Jurkat, Clone E6-1 (cell line): ENCODE data around the gene PHKB.
"Not testable (repeated sequence)": the region's sequence is repeated elsewhere in the genome, so short reads cannot be mapped to it uniquely, and the experiment has no call there.

Experiments used
- DNase-seq: peaks from one replicate; pipeline ENCODE4 v3.0.0-alpha.2; 2011; ENCODE audit warnings: low read depth, low spot score
- H3K4me3 ChIP-seq: 2 replicates; pipeline ENCODE4 v1.5.1; 2011; ENCODE audit warnings: mild to moderate bottlenecking, low read length, control low read depth, moderate library complexity

The PHKB gene

DNA sequence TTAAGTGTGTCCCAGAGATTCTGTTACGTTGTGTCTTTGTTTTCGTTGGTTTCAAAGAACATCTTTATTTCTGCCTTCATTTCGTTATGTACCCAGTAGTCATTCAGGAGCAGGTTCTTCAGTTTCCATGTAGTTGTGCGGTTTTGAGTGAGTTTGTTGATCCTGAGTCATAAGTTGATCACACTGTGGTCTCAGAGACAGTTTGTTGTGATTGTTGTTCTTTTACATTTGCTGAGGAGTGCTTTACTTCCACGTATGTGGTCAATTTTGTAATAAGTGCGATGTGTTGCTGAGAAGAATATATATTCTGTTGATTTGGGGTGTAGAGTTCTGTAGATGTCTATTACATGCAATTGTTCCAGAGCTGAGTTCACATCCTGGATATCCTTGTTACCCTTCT is 83.1 kb downstream of the PHKB start:
- not testable (repeated sequence) for DNase-seq, H3K4me3 ChIP-seq

DNA sequence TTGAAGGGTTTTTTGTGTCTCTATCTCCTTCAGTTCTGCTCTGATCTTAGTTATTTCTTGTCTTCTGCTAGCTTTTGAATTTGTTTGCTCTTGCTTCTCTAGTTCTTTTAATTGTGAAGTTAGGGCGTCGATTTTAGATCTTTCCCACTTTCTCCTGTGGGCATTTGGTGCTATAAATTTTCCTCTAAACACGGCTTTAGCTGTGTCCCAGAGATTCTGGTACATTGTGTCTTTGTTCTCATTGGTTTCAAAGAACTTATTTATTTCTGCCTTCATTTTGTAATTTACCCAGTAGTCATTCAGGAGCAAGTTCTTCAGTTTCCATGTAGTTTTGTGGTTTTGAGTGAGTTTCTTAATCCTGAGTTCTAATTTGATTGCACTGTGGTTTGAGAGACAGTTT is 90.1 kb downstream of the PHKB start:
- H3K4me3 ChIP-seq, DNase-seq: not testable (repeated sequence)

DNA sequence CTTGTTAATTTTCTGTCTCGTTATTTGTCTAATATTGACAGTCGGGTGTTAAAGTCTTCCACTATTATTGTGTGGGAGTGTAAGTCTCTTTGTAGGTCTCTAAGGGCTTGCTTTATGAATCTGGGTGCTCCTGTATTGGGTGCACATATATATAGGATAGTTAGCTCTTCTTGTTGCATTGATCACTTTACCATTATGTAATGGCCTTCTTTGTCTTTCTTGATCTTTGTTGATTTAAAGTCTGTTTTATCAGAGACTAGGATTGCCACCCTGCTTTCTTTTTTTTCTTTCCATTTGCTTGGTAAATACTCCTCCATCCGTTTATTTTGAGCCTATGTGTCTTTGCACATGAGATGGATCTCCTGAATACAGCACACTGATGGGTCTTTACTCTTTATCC is 90.6 kb downstream of the PHKB start:
- DNase-seq, H3K4me3 ChIP-seq: not testable (repeated sequence)

DNA sequence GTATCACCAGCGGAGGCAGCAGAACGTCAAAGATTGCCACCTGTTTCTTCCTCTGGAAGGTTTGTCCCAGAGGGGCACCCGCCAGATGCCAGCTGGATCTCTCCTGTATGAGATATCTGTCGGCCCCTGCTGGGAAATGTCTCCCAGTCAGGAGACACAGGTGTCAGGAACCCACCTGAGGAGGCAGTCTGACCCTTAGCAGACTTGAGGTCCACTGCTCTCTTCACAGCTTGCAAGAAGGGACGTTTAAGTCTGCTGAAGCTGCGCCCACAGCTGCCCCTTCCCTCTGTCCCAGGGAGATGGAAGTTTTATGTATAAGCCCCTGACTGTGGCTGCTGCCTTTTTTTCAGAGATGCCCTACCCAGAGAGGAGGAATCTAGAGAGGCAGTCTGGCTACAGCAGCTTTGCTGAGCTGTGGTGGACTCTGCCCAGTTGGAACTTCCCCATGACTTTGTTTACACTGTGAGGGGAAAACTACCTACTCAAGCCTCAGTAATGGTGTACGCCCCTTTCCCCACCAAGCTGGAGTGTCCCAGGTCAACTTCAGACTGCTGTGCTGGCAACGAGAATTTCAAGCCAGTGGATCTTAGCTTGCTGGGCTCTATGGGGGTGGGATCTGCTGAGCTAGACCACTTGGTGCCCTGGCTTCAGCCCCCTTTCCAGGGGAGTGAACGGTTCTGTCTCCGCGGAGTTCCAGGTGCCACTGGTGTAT is 92.9 kb downstream of the PHKB start:
- no peak overlapping the region for H3K4me3 ChIP-seq
- DNase-seq = no peak

DNA sequence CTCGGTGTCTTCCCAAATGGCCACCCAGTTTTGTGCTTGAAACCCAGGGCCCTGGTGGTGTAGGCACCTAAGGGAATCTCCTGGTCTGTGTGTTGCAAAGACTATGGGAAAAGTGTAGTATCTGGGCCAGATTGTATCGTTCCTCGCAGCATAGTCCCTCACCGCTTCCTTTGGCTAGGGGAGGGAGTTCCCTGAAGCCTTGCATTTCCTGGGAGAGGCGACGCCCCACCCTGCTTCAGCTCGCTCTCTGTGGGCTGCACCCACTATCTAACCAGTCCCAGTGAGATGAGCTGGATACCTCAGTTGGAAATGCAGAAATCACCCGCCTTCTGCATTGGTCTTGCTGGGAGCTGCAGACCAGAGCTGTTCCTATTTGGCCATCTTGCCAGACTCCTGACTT is 93.5 kb downstream of the PHKB start:
- not testable (repeated sequence) for H3K4me3 ChIP-seq, DNase-seq

DNA sequence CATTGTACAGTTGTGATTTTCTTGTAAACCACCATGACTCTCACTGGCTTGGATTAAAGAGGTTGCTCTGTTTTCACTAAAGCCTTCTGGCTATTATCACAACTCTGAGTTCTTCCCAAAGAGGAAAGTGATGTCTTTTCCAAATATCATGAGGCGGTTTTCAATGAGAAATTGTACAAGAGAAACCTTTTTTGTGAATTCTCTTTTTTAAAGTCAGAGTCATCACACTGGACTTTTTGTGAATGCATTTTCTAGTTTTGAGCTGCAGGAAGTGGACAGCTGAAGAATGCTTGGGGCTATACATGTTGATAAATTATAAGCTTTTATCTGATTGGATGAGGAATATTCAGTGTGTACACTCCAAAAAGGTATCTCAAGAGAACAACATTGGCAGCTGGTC is 100.2 kb downstream of the PHKB start:
- DNase-seq = no peak
- H3K4me3 ChIP-seq = no peak overlapping the region

DNA sequence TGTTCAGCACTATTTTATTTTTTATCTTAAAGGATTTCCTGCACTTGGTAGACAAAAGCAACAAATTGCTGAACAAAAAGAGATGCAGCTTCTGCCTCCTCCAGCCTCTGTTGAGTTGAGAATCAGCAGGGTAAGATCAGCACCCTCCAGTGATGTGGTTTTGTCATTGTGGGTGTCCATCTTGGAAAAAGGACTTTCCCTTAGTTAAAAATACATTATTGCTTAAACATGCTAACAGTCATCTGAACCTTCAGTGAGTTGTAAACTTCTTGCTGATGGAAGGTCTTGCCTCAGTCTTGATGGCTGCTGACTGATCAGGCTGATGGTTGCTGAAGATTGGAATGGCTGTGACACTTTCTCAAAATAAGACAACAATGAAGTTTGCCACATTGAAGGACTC is 101.2 kb downstream of the PHKB start:
- no peak overlapping the region for H3K4me3 ChIP-seq
- DNase-seq = no peak

DNA sequence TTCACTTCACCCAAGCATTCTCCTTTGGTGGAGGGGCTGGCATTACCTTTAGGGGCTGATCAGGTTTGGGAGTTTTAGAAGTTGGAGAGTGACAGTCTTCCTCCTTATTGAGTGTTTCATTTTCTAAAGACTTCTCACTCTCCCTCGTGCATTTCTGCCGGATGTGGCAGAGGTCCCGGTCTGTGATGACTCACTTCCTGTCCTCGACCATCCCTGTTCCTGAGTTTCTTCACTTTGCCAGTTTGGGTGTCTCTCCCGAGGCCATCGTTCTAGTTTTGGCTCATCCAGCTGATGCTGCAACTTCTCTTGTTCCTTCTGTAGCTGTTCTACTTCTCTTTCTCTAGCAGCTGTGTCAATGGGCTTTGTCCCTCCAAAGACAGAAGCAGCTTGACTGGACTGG is 104.3 kb downstream of the PHKB start:
- no peak overlapping the region for H3K4me3 ChIP-seq
- DNase-seq = no peak

DNA sequence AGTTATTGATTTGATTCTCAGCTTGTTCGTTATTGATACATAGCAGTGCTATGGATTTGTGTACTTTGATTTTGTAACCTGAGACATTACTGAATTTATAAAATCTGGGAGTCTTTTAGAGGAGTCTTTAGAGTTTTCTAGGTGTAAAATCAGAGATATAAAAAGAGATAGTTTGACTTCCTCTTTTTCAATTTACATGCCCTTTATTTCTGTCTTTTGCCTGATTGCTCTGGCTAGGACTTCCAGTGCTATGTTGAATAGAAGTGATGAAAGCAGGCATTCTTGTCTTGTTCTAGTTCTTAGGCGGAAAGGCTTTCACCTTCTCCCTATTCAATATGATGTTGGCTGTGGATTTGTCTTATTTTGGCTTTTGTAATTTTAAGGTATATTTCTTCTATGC is 106.2 kb downstream of the PHKB start:
- no peak for DNase-seq
- no peak overlapping the region for H3K4me3 ChIP-seq

DNA sequence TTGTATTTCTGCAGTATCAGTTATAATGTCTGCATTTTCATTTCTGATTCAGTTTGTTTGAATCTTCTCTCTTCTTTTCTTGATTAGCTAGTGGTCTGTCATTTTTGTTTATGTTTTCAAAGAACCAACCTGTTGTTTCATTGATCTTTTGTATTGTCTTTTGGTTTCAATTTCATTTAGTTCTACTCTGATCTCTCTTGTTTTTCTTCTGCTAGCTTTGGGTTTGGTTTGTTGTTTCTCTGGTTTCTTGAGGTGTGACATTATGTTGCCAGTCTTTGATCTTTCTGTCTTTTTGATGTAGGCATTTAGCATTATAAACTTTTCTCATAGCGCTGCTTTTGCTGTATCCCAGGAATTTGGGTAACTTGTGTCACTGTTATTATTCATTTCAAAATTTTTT is 107.2 kb downstream of the PHKB start:
- H3K4me3 ChIP-seq = no peak overlapping the region
- DNase-seq = no peak

DNA sequence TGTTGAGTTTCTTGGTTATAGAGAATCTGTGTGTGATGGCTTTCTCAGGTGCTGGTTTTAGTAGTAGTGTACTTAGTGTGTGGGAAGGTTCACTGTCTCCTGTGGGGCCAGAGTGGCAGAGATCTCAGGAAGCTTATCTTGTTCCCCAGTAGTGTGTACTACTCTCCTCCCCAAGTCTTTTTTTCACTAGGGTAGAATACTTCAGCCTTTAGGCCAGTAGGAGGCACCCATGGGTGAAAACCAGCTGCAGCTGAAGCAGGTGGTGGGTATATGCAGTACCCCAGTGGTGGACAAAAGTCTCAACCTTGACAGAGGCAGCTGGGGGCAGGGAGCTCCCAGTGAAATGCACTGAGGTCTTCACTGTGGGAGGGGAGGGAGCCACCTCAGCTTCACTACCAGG is 109.9 kb downstream of the PHKB start:
- DNase-seq = no peak
- no peak overlapping the region for H3K4me3 ChIP-seq

DNA sequence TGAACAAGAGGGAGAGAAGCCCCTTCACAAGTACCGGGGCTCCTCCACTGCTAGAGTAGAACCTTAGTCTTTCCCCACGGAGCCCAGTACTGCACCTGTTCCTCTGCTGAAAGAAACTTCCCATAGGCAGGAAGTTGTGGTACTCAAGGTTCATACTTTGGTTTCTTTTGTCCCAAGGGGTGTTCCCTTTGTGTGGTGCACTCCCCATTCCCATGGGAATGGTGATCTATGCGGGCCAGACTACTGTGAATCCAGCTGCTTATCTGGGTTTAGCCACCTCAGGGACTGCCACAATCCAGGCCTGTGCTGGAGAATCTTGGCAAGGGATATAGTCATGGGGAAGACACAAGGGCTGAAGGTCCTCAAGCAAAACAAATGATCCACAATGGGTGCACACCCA is 110.6 kb downstream of the PHKB start:
- no peak overlapping the region for H3K4me3 ChIP-seq
- DNase-seq = no peak

DNA sequence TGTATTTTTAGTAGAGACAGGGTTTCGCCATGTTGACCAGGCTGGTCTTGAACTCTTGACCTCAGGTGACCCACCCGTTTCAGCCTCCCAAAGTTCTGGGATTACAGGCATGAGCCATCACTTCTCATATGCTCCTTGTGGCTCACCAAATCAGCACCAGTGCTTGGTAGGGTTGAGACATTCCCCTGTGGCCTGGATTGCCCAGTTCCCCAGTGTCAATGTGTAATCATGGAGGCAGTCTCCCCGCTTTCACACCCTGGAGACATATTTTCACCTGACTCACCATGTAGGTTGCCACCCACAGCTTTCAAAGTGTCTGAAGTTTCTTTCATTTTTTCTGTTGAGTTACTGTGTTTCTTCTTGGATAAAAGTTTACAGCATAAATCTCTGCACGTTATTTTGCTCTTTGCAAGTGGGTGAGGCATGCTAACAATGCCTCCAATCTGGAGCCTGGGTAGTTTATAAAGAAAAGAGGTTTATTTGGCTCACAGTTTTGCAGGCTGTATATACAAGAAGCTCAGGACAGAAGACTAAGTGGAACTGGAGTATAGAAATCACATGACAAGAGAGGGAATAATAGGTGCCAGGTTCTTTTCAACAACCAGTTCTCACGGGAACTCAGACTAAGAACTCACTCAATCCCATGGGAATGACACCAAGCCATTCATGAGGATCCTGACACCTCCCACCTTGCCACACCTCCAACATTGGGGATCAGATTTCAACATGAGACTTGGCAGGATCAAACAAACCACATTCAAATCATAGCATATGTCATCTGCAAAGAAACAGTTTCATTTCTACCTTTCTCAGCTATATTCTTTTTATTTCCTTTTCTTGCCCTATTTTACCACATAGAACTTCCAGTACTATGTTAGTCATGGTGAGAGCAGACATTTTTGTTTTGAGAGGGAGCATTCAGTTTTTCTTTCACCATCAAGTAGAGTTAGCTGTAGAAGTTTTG is 113.2 kb downstream of the PHKB start:
- DNase-seq = peak; percentile 39
- no peak overlapping the region for H3K4me3 ChIP-seq

DNA sequence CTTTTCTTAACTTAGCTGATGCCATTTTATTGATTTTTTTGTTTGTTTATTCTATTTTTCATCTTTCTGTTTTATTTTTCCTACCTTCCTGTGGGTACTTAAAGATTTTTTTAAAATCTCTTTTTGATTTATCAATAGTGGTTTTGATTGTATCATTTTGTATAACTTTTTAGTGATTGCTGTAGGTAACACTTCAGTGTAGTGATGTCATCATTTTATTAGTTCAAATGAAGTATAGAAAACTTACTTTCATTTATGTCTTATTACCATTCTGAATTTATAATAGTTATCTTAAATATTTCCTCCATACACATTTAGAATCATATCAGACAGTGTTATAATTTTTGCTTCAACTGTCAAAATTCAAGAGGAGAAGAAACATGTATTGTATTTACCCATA is 115.9 kb downstream of the PHKB start:
- no peak overlapping the region for H3K4me3 ChIP-seq
- DNase-seq = no peak

DNA sequence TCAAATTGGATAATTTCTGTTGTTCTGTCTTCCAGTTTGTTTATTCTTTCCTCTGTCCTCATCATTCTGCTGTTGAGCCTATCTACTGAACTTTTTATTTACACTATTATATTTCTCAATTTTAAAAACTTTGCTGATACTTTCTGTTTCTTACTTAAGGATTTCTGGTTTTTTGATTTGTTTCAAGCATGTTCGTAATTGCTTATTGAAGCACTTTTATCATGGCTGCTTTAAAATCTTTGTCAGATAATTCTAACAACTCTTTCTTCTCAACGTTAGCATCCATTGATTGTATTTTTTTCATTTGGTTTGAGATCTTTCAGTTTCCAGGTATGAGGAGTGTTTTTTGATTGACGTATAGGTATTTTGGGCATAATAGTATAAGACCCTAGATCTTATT is 116.9 kb downstream of the PHKB start:
- DNase-seq = no peak
- H3K4me3 ChIP-seq = no peak overlapping the region

DNA sequence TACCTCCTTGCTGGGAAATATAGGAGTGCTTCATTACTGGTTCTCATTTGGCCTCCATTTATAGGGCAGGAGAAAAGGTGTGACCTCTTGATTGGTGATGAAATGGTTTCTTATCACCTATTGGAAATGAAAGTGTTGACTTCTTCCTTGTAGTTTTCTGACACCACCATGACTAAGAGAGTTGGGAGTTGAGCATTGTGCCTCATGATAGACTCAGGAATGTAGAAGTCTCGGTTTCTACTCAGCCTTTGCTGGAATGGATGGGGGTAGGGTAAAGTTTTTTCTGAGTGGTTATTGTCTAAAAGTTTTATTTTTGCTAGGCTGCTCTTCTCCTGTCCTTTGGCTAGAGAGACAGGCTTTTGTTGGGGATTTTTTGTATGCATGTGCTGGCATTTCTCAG is 117.4 kb downstream of the PHKB start:
- no peak for DNase-seq
- H3K4me3 ChIP-seq = no peak overlapping the region

DNA sequence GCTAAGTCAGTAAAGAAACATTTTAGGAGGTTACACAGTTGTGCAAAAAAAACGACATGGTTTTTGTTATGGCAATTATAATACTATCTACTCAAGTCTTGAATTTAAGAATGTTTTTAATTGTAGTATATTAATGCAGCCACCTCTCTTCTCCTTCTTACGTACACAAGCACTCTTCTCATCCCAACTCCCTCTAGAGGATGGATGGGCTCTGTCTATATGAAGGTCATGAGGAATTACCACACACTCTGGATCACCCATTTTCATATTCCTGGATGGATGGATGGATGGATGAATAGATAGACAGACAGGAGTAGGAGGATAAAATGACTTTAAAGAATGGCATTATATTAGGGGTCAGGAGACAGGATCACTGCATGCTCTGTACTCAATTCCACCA is 120.0 kb downstream of the PHKB start:
- H3K4me3 ChIP-seq = no peak overlapping the region
- no peak for DNase-seq

DNA sequence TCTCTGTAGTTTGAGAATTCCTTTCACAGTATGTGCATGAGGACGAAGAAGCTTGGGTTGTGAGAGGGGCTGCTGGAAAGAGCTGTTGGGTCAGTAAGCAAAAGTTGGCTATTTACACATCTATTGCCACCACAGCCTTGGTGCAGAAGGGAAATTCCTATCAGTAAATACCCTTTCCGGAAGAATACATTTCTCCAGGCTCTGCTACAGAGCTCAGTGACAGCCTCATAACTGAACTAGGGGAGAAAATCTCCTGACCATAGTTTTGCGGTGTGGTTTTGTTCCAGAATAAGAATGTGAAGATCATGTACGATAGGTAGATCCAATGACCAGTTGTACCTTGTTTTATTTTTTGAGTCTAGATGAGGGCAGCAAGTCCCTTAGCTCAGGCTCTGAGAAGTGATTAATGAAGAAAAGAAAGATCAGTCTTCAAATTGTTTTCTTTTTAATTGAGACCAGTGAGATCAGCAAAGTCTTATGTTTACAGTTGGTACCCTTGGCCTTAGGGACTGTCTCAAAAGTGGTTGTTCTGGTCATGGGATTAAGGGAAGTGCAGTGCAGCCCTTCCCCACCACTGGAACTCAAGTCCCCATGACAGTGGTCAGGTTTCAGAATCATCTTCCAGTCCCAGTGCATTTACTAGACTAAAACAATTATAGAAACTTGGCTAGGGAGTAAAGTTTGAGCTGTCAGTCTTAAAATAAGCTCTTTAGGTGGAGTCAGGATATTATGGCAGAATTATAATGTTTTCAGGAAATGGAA is 123.5 kb downstream of the PHKB start:
- H3K4me3 ChIP-seq = no peak overlapping the region
- DNase-seq = no peak

DNA sequence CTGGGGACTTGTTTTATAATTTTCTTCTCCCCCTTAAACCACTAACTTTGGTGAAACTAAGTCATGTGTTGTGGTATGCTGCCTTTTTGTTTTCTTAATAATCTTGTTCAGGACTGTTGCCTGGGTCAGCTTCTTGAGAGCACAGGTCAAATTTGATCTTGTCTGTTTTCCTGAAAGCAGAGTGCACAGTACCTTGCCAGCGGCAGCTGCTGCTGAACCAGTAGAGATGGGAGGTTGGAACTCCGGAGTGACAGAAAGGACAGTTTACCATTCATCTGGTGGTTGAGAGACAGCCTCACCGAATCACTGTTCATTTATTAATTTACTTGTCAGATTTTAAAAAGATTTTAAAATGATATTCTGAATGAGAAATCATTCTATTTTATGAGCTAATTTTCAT is 125.0 kb downstream of the PHKB start:
- no peak for DNase-seq

DNA sequence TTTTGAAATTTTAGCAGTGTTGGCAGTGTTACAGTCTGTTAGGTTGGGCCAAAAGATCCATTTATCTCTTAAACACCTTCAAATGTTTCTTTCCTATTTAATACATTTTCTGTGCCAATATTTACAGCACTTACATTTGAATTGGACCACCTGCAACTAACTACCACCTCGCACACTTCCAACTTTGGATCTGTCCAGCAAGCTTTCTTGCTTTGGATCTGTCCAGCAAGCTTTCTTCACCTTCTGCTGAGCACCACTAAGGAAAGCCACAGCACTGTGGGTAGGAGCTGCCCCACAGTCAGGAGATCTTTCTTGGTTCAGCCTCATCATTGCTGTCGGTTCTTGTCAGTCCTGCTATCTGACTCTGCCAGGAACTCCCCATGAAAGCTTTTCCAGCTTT is 129.3 kb downstream of the PHKB start:
- no peak for DNase-seq
- H3K4me3 ChIP-seq = no peak overlapping the region

More for the DNA sequence above, 125.0 kb downstream of the PHKB start:
- H3K4me3 ChIP-seq = no peak overlapping the region
